Measurements from ENCODE around the gene AGRP. TPM values are rescaled to one million over a fixed set of nuclear protein-coding genes. Genes with fewer than 3 reads are reported as not detected.
A peak's percentile ranks its signal among the peaks of the same experiment; 100 is the strongest.

The AGRP gene
- not detected for total RNA-seq
- not detected for polyA plus RNA-seq
- not detected for total RNA-seq

GRCh38 chr16:67483150-67483549, at the start of gene AGRP:
Gene AGRP, minus strand, starts transcription at chr16:67483547. Its CDS starts 149 bp downstream, at chr16:67483398.
- intact Hi-C loops (cut with micrococcal nuclease): loop anchor here in 1 of 2 donors (5.0 to 10.0 kb wide), 2 partner anchors 236 to 762 kb away; partner anchors contain the start of genes FHOD1, PLA2G15 and SLC9A5
- no peaks in the 10 kb centered on the region for H3K9me3 Mint-ChIP-seq
- ATAC-seq (no peak), DNase-seq (no peak)
- H3K27me3 Mint-ChIP-seq: no peaks in the 10 kb centered on the region
- Histone ChIP-seq H3K27me3 (ENCODE audit: control insufficient read depth in 2 of 2, insufficient read depth in 2 of 2, low read length in 2 of 2) (no peaks in the 10 kb centered on the region), H3K4me3 (ENCODE audit: low read length) (peak within 1 kb of the TSS; percentile 92), H3K4me1 (ENCODE audit: control insufficient read depth in 2 of 2, insufficient read depth in 2 of 2, low read length in 2 of 2) (peaks cover 10 to 25% of the 10 kb centered on the region in 2 donors), H3K27ac (ENCODE audit: low read depth, low read length) (peak within 1 kb of the TSS; percentile 99), H3K9me3 (ENCODE audit: control insufficient read depth in 2 of 3, low read length in 3 of 3) (no peaks in the 10 kb centered on the region), H3K36me3 (ENCODE audit: control insufficient read depth in 2 of 3, insufficient read depth in 3 of 3, low read length in 3 of 3) (peaks cover 0 to 27% (median 9%) of the 10 kb centered on the region in 3 experiments)
- ChIA-PET POLR2A (interaction anchor here (0.9 to 3.0 kb wide), 7 partner anchors 10 to 602 kb away, joined by 3 to 16 read pairs (median 5); partner anchors contain the start of gene NFATC3), CTCF (interaction anchor here (1.1 to 9.7 kb wide), 4 partner anchors 11 to 79 kb away, joined by 4 to 70 read pairs (median 20); partner anchors contain the start of gene CTCF)
- peaks cover 0 to 11% (median 3%) of the 10 kb centered on the region in 5 donors for H3K36me3 Mint-ChIP-seq
- peak within 1 kb of the TSS; percentile 95 to 99 (median 98) for H3K27ac Mint-ChIP-seq
- peak within 1 kb of the TSS; percentile 95 to 100 (median 99) for H3K4me3 Mint-ChIP-seq
- H3K4me1 Mint-ChIP-seq: peaks cover 17 to 47% (median 32%) of the 10 kb centered on the region in 7 donors

GRCh38 chr16:67531247-67531646, 47.9 kb upstream of the AGRP start:
- ChIA-PET CTCF (interaction anchor here (0.6 to 6.0 kb wide), 2 partner anchors 10 to 129 kb away, joined by 3 to 48 read pairs; partner anchors contain the start of gene ACD), POLR2A (interaction anchor here (1.1 to 1.2 kb wide), 2 partner anchors 10 to 32 kb away, joined by 3 to 5 read pairs; no protein-coding TSS in a partner anchor)
- peaks cover 0 to 2% (median 0%) of the 10 kb centered on the region in 11 donors for H3K9me3 Mint-ChIP-seq
- intact Hi-C loops (cut with micrococcal nuclease): no loop called here
- no peak for DNase-seq
- peaks cover 0 to 70% (median 11%) of the 10 kb centered on the region in 5 donors for H3K27me3 Mint-ChIP-seq
- no peak overlapping the region for H3K4me3 ChIP-seq (ENCODE audit: low read length)
- H3K4me1 ChIP-seq (ENCODE audit: control insufficient read depth in 2 of 2, insufficient read depth in 2 of 2, low read length in 2 of 2): peaks cover 11 to 22% of the 10 kb centered on the region in 2 donors
- ATAC-seq: peak; percentile 55
- no peaks in the 10 kb centered on the region for H3K36me3 Mint-ChIP-seq
- H3K36me3 ChIP-seq (ENCODE audit: control insufficient read depth in 2 of 3, insufficient read depth in 3 of 3, low read length in 3 of 3): no peaks in the 10 kb centered on the region
- H3K27me3 ChIP-seq (ENCODE audit: control insufficient read depth in 2 of 2, insufficient read depth in 2 of 2, low read length in 2 of 2): peaks cover 4 to 9% of the 10 kb centered on the region in 2 donors
- H3K27ac Mint-ChIP-seq: peak overlapping the region in 2 of 9 donors; percentile 38 to 41
- H3K4me1 Mint-ChIP-seq: peaks cover 24 to 38% (median 31%) of the 10 kb centered on the region in 7 donors
- peak overlapping the region in 3 of 10 donors; percentile 25 to 90 (median 56) for H3K4me3 Mint-ChIP-seq
- H3K27ac ChIP-seq (ENCODE audit: low read depth, low read length): no peak overlapping the region
- no peaks in the 10 kb centered on the region for H3K9me3 ChIP-seq (ENCODE audit: control insufficient read depth in 2 of 3, low read length in 3 of 3)

GRCh38 chr16:67530013-67530939, 46.9 kb upstream of the AGRP start:
- peaks cover 4 to 9% of the 10 kb centered on the region in 2 donors for H3K27me3 ChIP-seq (ENCODE audit: control insufficient read depth in 2 of 2, insufficient read depth in 2 of 2, low read length in 2 of 2)
- ATAC-seq (peak; percentile 61), DNase-seq (peak in 1 of 9 donors; percentile 43)
- peaks cover 20 to 32% (median 26%) of the 10 kb centered on the region in 7 donors for H3K4me1 Mint-ChIP-seq
- no peaks in the 10 kb centered on the region for H3K36me3 ChIP-seq (ENCODE audit: control insufficient read depth in 2 of 3, insufficient read depth in 3 of 3, low read length in 3 of 3)
- H3K4me3 ChIP-seq (ENCODE audit: low read length): peak overlapping the region; percentile 53
- H3K9me3 Mint-ChIP-seq: no peaks in the 10 kb centered on the region
- intact Hi-C loops (cut with micrococcal nuclease): no loop called here
- H3K27ac ChIP-seq (ENCODE audit: low read depth, low read length): no peak overlapping the region
- peaks cover 0 to 66% (median 11%) of the 10 kb centered on the region in 5 donors for H3K27me3 Mint-ChIP-seq
- no peaks in the 10 kb centered on the region for H3K36me3 Mint-ChIP-seq
- H3K4me1 ChIP-seq (ENCODE audit: control insufficient read depth in 2 of 2, insufficient read depth in 2 of 2, low read length in 2 of 2): peaks cover 11 to 22% of the 10 kb centered on the region in 2 donors
- H3K9me3 ChIP-seq (ENCODE audit: control insufficient read depth in 2 of 3, low read length in 3 of 3): no peaks in the 10 kb centered on the region
- H3K27ac Mint-ChIP-seq: peak overlapping the region in 5 of 9 donors; percentile 19 to 78 (median 38)
- CTCF ChIA-PET: interaction anchor here (0.5 to 6.0 kb wide), 5 partner anchors 9 to 46 kb away, joined by 3 to 48 read pairs (median 3); partner anchors contain the start of gene CTCF
- POLR2A ChIA-PET: interaction anchor here (1.0 to 2.9 kb wide), 8 partner anchors 8 to 115 kb away, joined by 3 to 12 read pairs (median 6); partner anchors contain the start of gene CARMIL2
- peak overlapping the region; percentile 77 to 90 (median 82) for H3K4me3 Mint-ChIP-seq

- Mint-ChIP-seq H3K36me3 (no peaks in the 10 kb centered on the region), H3K9me3 (peaks cover 0 to 2% (median 0%) of the 10 kb centered on the region in 11 donors), H3K4me3 (peak overlapping the region; percentile 77 to 90 (median 82)), H3K27me3 (peaks cover 0 to 69% (median 11%) of the 10 kb centered on the region in 5 donors), H3K27ac (peak overlapping the region in 5 of 9 donors; percentile 6 to 78 (median 29)), H3K4me1 (peaks cover 20 to 30% (median 23%) of the 10 kb centered on the region in 7 donors)
- Histone ChIP-seq H3K27me3 (ENCODE audit: control insufficient read depth in 2 of 2, insufficient read depth in 2 of 2, low read length in 2 of 2) (peaks cover 4 to 9% of the 10 kb centered on the region in 2 donors), H3K4me3 (ENCODE audit: low read length) (peak overlapping the region; percentile 53), H3K4me1 (ENCODE audit: control insufficient read depth in 2 of 2, insufficient read depth in 2 of 2, low read length in 2 of 2) (peaks cover 11 to 22% of the 10 kb centered on the region in 2 donors), H3K36me3 (ENCODE audit: control insufficient read depth in 2 of 3, insufficient read depth in 3 of 3, low read length in 3 of 3) (no peaks in the 10 kb centered on the region), H3K27ac (ENCODE audit: low read depth, low read length) (no peak overlapping the region), H3K9me3 (ENCODE audit: control insufficient read depth in 2 of 3, low read length in 3 of 3) (no peaks in the 10 kb centered on the region)
- intact Hi-C loops (cut with micrococcal nuclease): loop anchor here in 1 of 2 donors (1.0 to 10.0 kb wide), 2 partner anchors 9 to 315 kb away; partner anchors contain the start of genes CENPT, NUTF2 and THAP11
- ChIA-PET POLR2A (interaction anchor here (1.0 to 2.9 kb wide), 7 partner anchors 9 to 116 kb away, joined by 3 to 12 read pairs (median 6); partner anchors contain the start of gene CARMIL2), CTCF (interaction anchor here (0.5 to 6.0 kb wide), 6 partner anchors 9 to 516 kb away, joined by 3 to 48 read pairs (median 3); partner anchors contain the start of genes CARMIL2 and CTCF)
- DNase-seq (no peak), ATAC-seq (no peak)
These were observed 46.2 kb upstream of the AGRP start for GRCh38 chr16:67529582-67530012.

GRCh38 chr16:67528870-67529581, 45.7 kb upstream of the AGRP start:
- no peaks in the 10 kb centered on the region for H3K9me3 ChIP-seq (ENCODE audit: control insufficient read depth in 2 of 3, low read length in 3 of 3)
- peaks cover 4 to 9% of the 10 kb centered on the region in 2 donors for H3K27me3 ChIP-seq (ENCODE audit: control insufficient read depth in 2 of 2, insufficient read depth in 2 of 2, low read length in 2 of 2)
- peaks cover 11 to 22% of the 10 kb centered on the region in 2 donors for H3K4me1 ChIP-seq (ENCODE audit: control insufficient read depth in 2 of 2, insufficient read depth in 2 of 2, low read length in 2 of 2)
- no peaks in the 10 kb centered on the region for H3K36me3 Mint-ChIP-seq
- ATAC-seq: peak; percentile 29
- ChIA-PET POLR2A (interaction anchor here (1.0 to 2.9 kb wide), 7 partner anchors 8 to 116 kb away, joined by 3 to 12 read pairs (median 6); partner anchors contain the start of gene CARMIL2), CTCF (interaction anchor here (0.6 to 6.0 kb wide), 5 partner anchors 8 to 516 kb away, joined by 3 to 48 read pairs (median 3); partner anchors contain the start of genes C16orf86, CARMIL2, CTCF and ENKD1)
- H3K27me3 Mint-ChIP-seq: peaks cover 0 to 69% (median 11%) of the 10 kb centered on the region in 5 donors
- peak overlapping the region in 1 of 9 donors; percentile 78 for H3K27ac Mint-ChIP-seq
- peak in 1 of 9 donors; percentile 54 for DNase-seq
- H3K36me3 ChIP-seq (ENCODE audit: control insufficient read depth in 2 of 3, insufficient read depth in 3 of 3, low read length in 3 of 3): no peaks in the 10 kb centered on the region
- H3K4me3 Mint-ChIP-seq: peak overlapping the region; percentile 77 to 90 (median 82)
- H3K4me1 Mint-ChIP-seq: peaks cover 20 to 28% (median 23%) of the 10 kb centered on the region in 7 donors
- H3K27ac ChIP-seq (ENCODE audit: low read depth, low read length): peak overlapping the region; percentile 62
- intact Hi-C loops (cut with micrococcal nuclease): loop anchor here in 1 of 2 donors (1.0 to 10.0 kb wide), 2 partner anchors 9 to 316 kb away; partner anchors contain the start of genes CENPT, NUTF2 and THAP11
- H3K4me3 ChIP-seq (ENCODE audit: low read length): peak overlapping the region; percentile 53
- peaks cover 0 to 2% (median 0%) of the 10 kb centered on the region in 11 donors for H3K9me3 Mint-ChIP-seq
